SH-SY5Y (cell line): ENCODE data around the gene AMPH.

ENCODE experiments used
- GATA2 ChIP-seq: IDR thresholded peaks from 2 replicates; pipeline ENCODE4 v1.6.1; 2011; ENCODE audit warnings: mild to moderate bottlenecking, low read depth, low read length
- GATA3 ChIP-seq: IDR thresholded peaks from 2 replicates; pipeline ENCODE4 v1.6.1; 2011; ENCODE audit warnings: low read depth, mild to moderate bottlenecking, low read length, moderate library complexity

GRCh38 chr7:38374507-38374906, 256.7 kb downstream of the AMPH start:
- no peak for TF ChIP-seq GATA2
- no peak for TF ChIP-seq GATA3
